ENCODE data around the gene SPACA5. TPM values are rescaled to one million over a fixed set of nuclear protein-coding genes. Genes with fewer than 3 reads are reported as not detected.
A peak's percentile ranks its signal among the peaks of the same experiment; 100 is the strongest.
"Not testable (repeated sequence)": the region's sequence is repeated elsewhere in the genome, so short reads cannot be mapped to it uniquely, and the experiment has no call there.

Gene SPACA5
- total RNA-seq: not detected in 2 replicates

- not testable (repeated sequence) for H3K4me3 ChIP-seq (ENCODE audit: low read depth, low read length); DNase-seq (ENCODE audit: low read depth)
Observed at GRCh38 chrX:48006688-48007087, at the start of gene SPACA5. Gene SPACA5 (plus strand): TSS chrX:48006988. CDS start chrX:48007803, 815 bp downstream.

- not testable (repeated sequence) for H3K4me3 ChIP-seq (ENCODE audit: low read depth, low read length); DNase-seq (ENCODE audit: low read depth)
Observed at GRCh38 chrX:47958206-47958605, 48.6 kb upstream of the SPACA5 start.

GRCh38 chrX:47958761-47959342 is 47.9 kb upstream of the SPACA5 start:
- no peak overlapping the region for H3K4me3 ChIP-seq (ENCODE audit: low read depth, low read length)
- peak; percentile 37 for TF ChIP-seq CTCF (IDR thresholded peaks at IDR 0.05; ENCODE audit: insufficient read depth, low read depth, low read length)
- DNase-seq (ENCODE audit: low read depth): peak; percentile 7

GRCh38 chrX:47960406-47960805 is 46.4 kb upstream of the SPACA5 start:
- TF ChIP-seq CTCF (IDR thresholded peaks at IDR 0.05; ENCODE audit: insufficient read depth, low read depth, low read length): no peak
- no peak overlapping the region for H3K4me3 ChIP-seq (ENCODE audit: low read depth, low read length)
- DNase-seq (ENCODE audit: low read depth): no peak

GRCh38 chrX:47961830-47962229 is 45.0 kb upstream of the SPACA5 start:
- not testable (repeated sequence) for H3K4me3 ChIP-seq (ENCODE audit: low read depth, low read length); DNase-seq (ENCODE audit: low read depth)

GRCh38 chrX:47965526-47965925 is 41.3 kb upstream of the SPACA5 start:
- not testable (repeated sequence) for H3K4me3 ChIP-seq (ENCODE audit: low read depth, low read length); DNase-seq (ENCODE audit: low read depth)

GRCh38 chrX:47973235-47973634 is 33.6 kb upstream of the SPACA5 start:
- no peak overlapping the region for H3K4me3 ChIP-seq (ENCODE audit: low read depth, low read length)
- no peak for DNase-seq (ENCODE audit: low read depth)
- TF ChIP-seq CTCF (IDR thresholded peaks at IDR 0.05; ENCODE audit: insufficient read depth, low read depth, low read length): no peak

- no peak overlapping the region for H3K4me3 ChIP-seq (ENCODE audit: low read depth, low read length)
- TF ChIP-seq CTCF (IDR thresholded peaks at IDR 0.05; ENCODE audit: insufficient read depth, low read depth, low read length): no peak
- no peak for DNase-seq (ENCODE audit: low read depth)
Observed at GRCh38 chrX:47976254-47977151, 30.3 kb upstream of the SPACA5 start.

All from fibroblast of villous mesenchyme (primary cell).